SHP77 (cell line): ENCODE measurements around the gene INPP1.

Experiments
- DNase-seq, 2 experiments: peaks; one replicate each; lab custom pipeline; 2025; lab: John Stamatoyannopoulos, UW

Gene INPP1

GRCh38 chr2:190409616-190410015 is 66.2 kb downstream of the INPP1 start:
- DNase-seq: no peak

GRCh38 chr2:190410166-190410565 is 66.8 kb downstream of the INPP1 start:
- DNase-seq: no peak

- DNase-seq: no peak
Observed at GRCh38 chr2:190412966-190413365, 69.6 kb downstream of the INPP1 start.

- DNase-seq: no peak
Observed at GRCh38 chr2:190413421-190413820, 70.0 kb downstream of the INPP1 start.

GRCh38 chr2:190415251-190415650 is 71.9 kb downstream of the INPP1 start:
- DNase-seq: no peak

GRCh38 chr2:190415794-190416775 is 72.7 kb downstream of the INPP1 start:
- no peak for DNase-seq

- DNase-seq: no peak
Observed at GRCh38 chr2:190417045-190417842, 73.9 kb downstream of the INPP1 start.

GRCh38 chr2:190418727-190419126 is 75.3 kb downstream of the INPP1 start:
- DNase-seq: no peak

GRCh38 chr2:190420801-190421200 is 77.4 kb downstream of the INPP1 start:
- no peak for DNase-seq
